Activated CD8-positive, alpha-beta T cell treated with anti-CD3 and anti-CD28 coated beads for 36 hours (primary cell): ENCODE data around the gene RNF183. TPM values are rescaled to one million over a fixed set of nuclear protein-coding genes. Genes with fewer than 3 reads are reported as not detected.
A peak's percentile ranks its signal among the peaks of the same experiment; 100 is the strongest.

ENCODE experiments used
- ATAC-seq: fragments of 200-7000 bp; cut with Tn5 transposase; one replicate; pipeline ENCODE4 v1.10.0; 2021; ENCODE audit warnings: mild to moderate bottlenecking, moderate library complexity
- CTCF ChIA-PET: fragments of 350-600 bp; sonication (Branson Sonifier 250); formaldehyde crosslinking; loops from one replicate; lab custom pipeline; 2021; ENCODE audit warnings: antibody characterized with exemption; lab: Charles Lee
- POLR2A ChIA-PET: fragments of 350-600 bp; sonication (Branson Sonifier 250); formaldehyde crosslinking; loops from one replicate; lab custom pipeline; 2021; ENCODE audit warnings: antibody characterized with exemption; lab: Charles Lee
- DNase-seq: peaks from one replicate; pipeline ENCODE4 v3.0.0-alpha.2; 2020
- H3K27ac Mint-ChIP-seq: one replicate; pipeline ENCODE4 v1.8.0; 2021; ENCODE audit warnings: mild to moderate bottlenecking, mixed read lengths
- H3K27me3 Mint-ChIP-seq: one replicate; pipeline ENCODE4 v1.8.0; 2021; ENCODE audit warnings: mixed read lengths
- H3K36me3 Mint-ChIP-seq: one replicate; pipeline ENCODE4 v1.8.0; 2021; ENCODE audit warnings: low read depth, mixed read lengths
- H3K4me1 Mint-ChIP-seq: one replicate; pipeline ENCODE4 v1.8.0; 2021; ENCODE audit warnings: low read depth, mixed read lengths
- H3K4me3 Mint-ChIP-seq: one replicate; pipeline ENCODE4 v1.8.0; 2021; ENCODE audit warnings: mild to moderate bottlenecking, moderate library complexity, mixed read lengths
- H3K9me3 Mint-ChIP-seq: one replicate; pipeline ENCODE4 v1.8.0; 2021; ENCODE audit warnings: mixed read lengths
- CTCF ChIP-seq: fragments of 200-600 bp; IDR thresholded peaks from one replicate; pipeline ENCODE4 v1.8.0; 2022; ENCODE audit warnings: antibody characterized with exemption, mild to moderate bottlenecking
- intact Hi-C: fragments of 100-400 bp; cut with micrococcal nuclease; formaldehyde crosslinking; loops from one replicate; pipeline ENCODE4 v1.10.0; 2022
- total RNA-seq, 2 experiments: library from RNA; stranded (reverse); gene quantifications; one replicate each; pipeline ENCODE4 v1.2.3, GENCODE V29; 2021

The RNF183 gene
- total RNA-seq, 2 experiments from 2014 or later = 0.27 TPM; not detected in 1

DNA sequence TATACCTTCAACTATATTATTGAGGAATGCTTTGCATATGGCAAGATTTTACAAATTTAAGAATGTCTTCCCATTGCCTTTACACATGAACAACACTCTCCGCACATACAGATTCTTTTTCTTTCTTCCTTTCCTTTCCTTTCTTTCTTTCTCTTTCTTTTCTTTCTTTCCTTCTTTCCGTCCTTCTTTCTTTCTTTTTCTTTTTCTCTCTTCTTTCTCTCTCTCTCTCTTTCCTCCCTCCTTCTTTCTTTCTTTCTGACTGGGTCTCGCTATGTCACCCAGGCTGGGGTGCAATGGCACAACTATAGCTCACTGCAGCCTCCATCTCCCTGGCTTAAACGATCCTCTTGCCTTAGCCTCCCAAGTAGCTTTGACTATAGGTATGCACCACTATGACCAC lies 23.1 kb upstream of the RNF183 start:
- intact Hi-C loops = no loop called here
- CTCF ChIA-PET = interaction anchor here (0.9 to 1.1 kb wide), 2 partner anchors 15 to 75 kb away, joined by 5 read pairs; partner anchors contain the start of gene ALAD

DNA sequence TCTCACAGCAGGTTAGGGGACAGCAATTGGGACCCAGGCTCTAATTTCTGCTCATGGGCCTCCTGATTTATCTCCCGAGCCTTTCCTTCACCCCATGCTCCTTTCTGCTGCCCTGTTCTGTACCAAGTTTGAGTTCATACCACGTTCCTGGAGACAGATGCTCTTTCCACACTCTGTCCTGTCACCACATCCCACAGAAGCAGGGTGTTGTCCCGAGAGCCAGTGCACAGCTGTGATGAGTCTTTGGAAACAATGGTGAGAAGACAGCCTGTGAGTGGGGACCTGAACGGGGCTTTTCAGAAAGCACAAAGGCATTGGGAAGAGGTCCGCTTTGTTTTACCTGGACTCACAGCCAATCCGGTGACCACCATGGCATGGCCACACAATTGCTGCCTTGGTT lies 19.5 kb upstream of the RNF183 start:
- ChIA-PET CTCF (no interaction called here), POLR2A (no interaction called here)
- no peak for TF ChIP-seq CTCF
- DNase-seq (no peak), ATAC-seq (no peak)
- Mint-ChIP-seq H3K36me3 (no peaks in the 10 kb centered on the region), H3K9me3 (no peaks in the 10 kb centered on the region), H3K4me1 (no peaks in the 10 kb centered on the region), H3K27ac (no peak overlapping the region), H3K4me3 (no peak overlapping the region), H3K27me3 (no peaks in the 10 kb centered on the region)
- intact Hi-C loops = no loop called here

More for the DNA sequence above, 23.1 kb upstream of the RNF183 start:
- no peak overlapping the region for H3K27ac Mint-ChIP-seq
- H3K9me3 Mint-ChIP-seq = no peaks in the 10 kb centered on the region
- no peaks in the 10 kb centered on the region for H3K4me1 Mint-ChIP-seq
- no peak for ATAC-seq
- POLR2A ChIA-PET = no interaction called here
- peak; percentile 41 for TF ChIP-seq CTCF
- H3K27me3 Mint-ChIP-seq = no peaks in the 10 kb centered on the region
- H3K36me3 Mint-ChIP-seq = no peaks in the 10 kb centered on the region
- H3K4me3 Mint-ChIP-seq = no peak overlapping the region
- DNase-seq = no peak

- Mint-ChIP-seq H3K27ac (no peak overlapping the region), H3K9me3 (no peaks in the 10 kb centered on the region), H3K4me3 (no peak overlapping the region), H3K4me1 (no peaks in the 10 kb centered on the region), H3K27me3 (no peaks in the 10 kb centered on the region), H3K36me3 (no peaks in the 10 kb centered on the region)
- TF ChIP-seq CTCF = no peak
- ChIA-PET POLR2A (interaction anchor here (1.2 kb wide), 1 partner anchor 23 kb away, joined by 3 read pairs; no protein-coding TSS in a partner anchor), CTCF (interaction anchor here (1.4 kb wide), 1 partner anchor 127 kb away, joined by 3 read pairs; no protein-coding TSS in a partner anchor)
- ATAC-seq = no peak
- DNase-seq = no peak
- intact Hi-C loops = no loop called here
These were observed 16.9 kb upstream of the RNF183 start for GRCh38 chr9:113320051-113320450.

DNA sequence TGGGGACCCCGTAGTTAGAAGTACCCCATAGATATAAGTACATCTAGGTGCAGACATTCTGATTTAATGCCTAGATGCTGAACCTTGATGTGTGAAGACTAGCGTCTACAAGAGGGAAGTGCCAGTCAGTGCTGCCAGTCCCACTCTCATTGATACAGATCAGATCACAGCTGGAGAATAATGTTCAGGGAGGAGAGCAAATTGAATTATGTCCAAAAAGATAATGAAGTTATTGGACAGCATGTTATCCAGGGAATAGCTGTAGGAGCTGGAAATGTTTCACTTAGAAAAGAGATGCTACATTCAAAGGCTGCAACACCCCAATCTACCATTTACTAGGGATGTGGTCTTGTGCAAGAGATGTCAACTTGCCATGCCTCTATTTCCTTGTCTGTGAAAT lies 15.9 kb upstream of the RNF183 start:
- POLR2A ChIA-PET = no interaction called here

More for the DNA sequence above, 15.9 kb upstream of the RNF183 start:
- H3K4me3 Mint-ChIP-seq = no peak overlapping the region
- no peaks in the 10 kb centered on the region for H3K9me3 Mint-ChIP-seq
- no peaks in the 10 kb centered on the region for H3K4me1 Mint-ChIP-seq
- H3K27ac Mint-ChIP-seq = no peak overlapping the region
- CTCF ChIA-PET = interaction anchor here (1.4 to 1.7 kb wide), 2 partner anchors 21 to 128 kb away, joined by 3 to 6 read pairs; partner anchors contain the start of gene WDR31
- no peaks in the 10 kb centered on the region for H3K36me3 Mint-ChIP-seq
- no peak for ATAC-seq
- DNase-seq = no peak
- TF ChIP-seq CTCF = no peak
- H3K27me3 Mint-ChIP-seq = no peaks in the 10 kb centered on the region
- intact Hi-C loops = no loop called here
